AG10803 (cell line): ENCODE measurements around the gene ZSCAN30.

ENCODE experiments used
- DNase-seq: peaks from one replicate; pipeline ENCODE4 v3.0.0; 2010; ENCODE audit warnings: low read depth
- H3K4me3 ChIP-seq: 2 replicates; pipeline ENCODE4 v1.5.1; 2011; ENCODE audit warnings: mild to moderate bottlenecking, low read length, control low read depth
- TF ChIP-seq, protein P1 (sequence below): conservative IDR thresholded peaks from 2 replicates; pipeline ENCODE4 v1.5.1; 2011; ENCODE audit warnings: mild to moderate bottlenecking, low read length, control low read depth, inconsistent platforms

Gene ZSCAN30

DNA sequence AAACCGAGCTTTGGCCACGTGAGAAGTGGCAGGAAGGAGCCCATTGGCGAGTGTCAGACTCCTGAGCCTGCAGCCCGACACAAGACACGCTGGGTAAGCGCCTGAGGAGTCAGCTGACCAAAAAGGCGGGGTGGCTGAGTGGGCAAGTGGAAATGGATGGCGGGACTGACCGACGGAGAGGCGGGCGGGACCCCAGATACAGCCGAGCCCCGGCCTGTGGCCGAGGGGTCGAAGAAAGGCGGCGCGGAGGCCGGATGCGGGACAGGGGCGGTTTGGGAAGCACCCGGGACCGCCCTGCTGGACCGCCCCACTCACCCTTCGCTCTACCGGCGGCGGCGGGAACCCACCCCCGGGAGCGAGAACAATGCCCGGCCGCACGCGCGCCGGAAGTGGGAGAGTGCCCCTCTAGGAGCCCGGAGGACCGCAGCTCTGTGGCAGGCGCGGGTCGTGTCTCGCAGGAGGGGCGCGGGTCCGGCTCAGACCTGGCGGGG, 22.8 kb downstream of the ZSCAN30 start:
- peak; percentile 29 for DNase-seq
- peak overlapping the region; percentile 41 for H3K4me3 ChIP-seq
- TF ChIP-seq, protein P1, sequence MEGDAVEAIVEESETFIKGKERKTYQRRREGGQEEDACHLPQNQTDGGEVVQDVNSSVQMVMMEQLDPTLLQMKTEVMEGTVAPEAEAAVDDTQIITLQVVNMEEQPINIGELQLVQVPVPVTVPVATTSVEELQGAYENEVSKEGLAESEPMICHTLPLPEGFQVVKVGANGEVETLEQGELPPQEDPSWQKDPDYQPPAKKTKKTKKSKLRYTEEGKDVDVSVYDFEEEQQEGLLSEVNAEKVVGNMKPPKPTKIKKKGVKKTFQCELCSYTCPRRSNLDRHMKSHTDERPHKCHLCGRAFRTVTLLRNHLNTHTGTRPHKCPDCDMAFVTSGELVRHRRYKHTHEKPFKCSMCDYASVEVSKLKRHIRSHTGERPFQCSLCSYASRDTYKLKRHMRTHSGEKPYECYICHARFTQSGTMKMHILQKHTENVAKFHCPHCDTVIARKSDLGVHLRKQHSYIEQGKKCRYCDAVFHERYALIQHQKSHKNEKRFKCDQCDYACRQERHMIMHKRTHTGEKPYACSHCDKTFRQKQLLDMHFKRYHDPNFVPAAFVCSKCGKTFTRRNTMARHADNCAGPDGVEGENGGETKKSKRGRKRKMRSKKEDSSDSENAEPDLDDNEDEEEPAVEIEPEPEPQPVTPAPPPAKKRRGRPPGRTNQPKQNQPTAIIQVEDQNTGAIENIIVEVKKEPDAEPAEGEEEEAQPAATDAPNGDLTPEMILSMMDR = no peak

DNA sequence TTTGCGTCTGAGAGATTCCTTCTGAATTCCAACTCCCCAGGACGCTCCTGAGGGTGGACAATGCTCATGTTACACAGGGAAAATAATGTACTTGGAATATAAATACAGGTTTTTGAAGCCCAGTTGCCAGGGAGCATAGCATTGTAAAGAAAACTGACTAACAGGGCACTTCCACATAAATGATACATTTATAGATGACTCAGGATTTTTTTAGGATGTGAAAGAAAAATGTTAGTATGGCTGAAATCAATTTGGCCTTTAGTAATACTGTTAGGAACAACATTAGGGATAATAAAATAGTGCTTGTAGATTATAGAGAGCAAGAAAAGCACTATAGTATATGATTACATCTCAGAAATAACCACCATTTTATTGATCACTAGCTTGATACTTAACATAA, 25.6 kb downstream of the ZSCAN30 start:
- TF ChIP-seq, protein P1 = no peak
- H3K4me3 ChIP-seq = no peak overlapping the region
- no peak for DNase-seq

DNA sequence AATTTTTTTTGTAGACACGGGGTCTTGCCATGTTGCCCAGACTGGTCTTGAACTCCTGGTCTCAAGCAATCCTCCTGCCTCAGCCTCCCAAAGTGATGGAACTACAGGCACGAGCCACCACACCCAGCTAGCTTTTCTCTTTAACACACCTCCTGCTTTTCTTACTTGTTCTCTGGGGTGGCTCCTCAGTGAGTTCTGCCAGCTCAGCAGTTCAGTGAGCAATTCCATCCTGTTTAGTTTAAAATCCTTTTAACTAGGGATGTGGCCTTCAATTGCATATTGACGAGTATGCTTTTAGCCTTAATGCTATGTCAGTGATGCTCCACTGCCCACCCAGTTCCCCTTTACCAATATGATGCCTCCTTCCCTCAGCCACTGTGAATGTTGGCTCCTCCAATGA, 33.1 kb downstream of the ZSCAN30 start:
- no peak for DNase-seq
- no peak overlapping the region for H3K4me3 ChIP-seq
- TF ChIP-seq, protein P1 = no peak

DNA sequence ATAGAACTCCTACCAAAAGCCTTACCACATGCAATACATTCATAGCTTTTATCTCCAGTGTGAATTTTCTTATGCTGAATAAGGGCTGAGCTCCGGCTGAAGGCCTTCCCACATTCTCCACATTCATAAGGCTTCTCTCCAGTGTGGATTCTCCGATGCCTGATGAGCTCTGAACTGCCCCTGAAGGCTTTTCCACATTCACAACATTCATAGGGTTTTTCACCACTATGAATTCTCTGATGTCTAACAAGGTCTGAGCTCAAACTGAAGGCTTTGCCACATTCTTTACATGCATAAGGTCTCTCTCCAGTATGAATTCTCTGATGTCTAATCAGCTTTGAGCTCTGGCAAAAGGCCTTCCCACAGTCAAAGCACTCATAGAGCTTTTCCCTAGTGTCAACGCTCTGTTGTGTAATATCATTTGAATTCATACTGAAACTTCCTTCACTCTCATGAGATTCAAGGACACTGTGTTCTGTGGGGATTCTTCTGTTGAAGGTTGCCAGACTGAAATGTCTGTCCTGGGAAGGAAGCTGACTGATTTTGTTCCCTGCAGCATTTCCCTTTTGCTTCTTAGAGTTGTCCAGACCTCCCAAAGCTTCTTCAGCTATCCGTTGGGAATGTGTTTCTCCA, 36.3 kb downstream of the ZSCAN30 start:
- H3K4me3 ChIP-seq = no peak overlapping the region
- no peak for DNase-seq
- TF ChIP-seq, protein P1 = no peak

DNA sequence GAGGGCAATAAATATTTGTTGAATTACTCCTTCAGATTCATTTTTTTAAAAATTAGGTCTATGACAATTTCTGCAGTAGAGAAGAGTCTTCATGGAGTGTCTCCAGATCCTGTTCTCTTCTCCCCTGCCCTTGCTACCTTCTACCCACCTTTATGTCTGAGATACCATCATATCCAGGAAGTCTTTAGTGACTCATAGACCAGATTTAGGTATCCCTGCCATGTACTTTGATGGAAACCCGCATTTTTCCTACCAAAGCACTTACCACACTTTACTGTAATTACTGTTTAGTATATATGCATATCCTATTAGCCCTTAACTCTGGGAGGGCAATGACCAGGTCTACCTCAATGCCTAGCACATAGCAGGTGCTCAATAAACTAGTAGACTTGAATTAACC, 37.6 kb downstream of the ZSCAN30 start:
- TF ChIP-seq, protein P1 = no peak
- no peak overlapping the region for H3K4me3 ChIP-seq
- no peak for DNase-seq

DNA sequence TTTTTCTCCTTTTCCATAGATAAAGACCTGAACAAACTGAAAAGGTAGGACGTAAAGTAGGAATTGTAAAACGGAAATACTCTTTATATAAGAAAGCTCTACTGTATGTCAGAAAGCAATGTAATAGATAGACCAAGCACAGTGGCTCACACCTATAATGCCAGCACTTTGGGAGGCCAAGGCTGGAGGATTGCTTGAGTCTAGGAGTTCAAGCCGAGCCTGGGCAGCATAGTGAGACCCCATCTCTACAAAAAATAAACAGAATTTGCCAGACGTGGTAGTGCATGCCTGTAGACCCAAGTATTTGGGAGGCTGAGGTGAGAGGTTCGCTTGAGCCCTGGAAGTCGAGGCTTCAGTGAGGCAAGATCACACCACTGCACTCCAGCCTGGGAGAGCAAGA, 41.6 kb downstream of the ZSCAN30 start:
- no peak overlapping the region for H3K4me3 ChIP-seq
- TF ChIP-seq, protein P1 = no peak
- no peak for DNase-seq

DNA sequence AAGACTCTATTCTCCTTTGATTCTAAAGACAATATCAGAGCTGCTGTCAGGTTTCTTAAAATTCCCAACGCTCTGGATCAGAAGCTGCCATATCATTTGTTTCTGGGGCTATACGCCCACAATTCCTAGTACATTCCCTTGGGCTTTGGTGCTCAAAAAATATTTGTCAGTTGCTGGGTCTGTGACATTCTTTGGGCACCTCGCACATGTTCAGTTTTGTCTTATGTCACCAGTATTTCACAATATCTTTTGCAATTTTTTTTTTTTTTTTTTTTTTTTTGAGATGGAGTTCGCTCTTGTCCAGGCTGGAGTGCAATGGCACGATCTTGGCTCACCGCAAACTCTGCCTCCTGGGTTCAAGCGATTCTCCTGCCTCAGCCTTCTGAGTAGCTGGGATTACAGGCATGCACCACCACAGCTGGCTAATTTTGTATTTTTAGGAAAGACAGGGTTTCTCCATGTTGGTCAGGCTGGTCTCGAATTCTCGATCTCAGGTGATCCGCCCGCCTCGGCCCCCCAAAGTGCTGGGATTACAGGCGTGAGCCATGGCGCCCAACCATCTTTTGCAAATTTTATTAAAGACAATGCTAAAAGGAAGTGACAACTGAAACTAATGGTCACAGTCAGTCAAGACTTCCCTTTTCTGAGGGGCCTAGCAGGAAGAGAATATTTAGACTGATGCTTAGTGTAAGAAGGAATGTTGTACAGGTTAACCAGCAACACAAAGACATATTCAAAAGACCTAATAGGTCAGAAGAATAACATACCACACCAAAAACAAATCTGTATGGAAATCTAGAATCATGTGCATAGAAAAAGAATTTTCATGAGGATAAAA, 42.4 kb downstream of the ZSCAN30 start:
- TF ChIP-seq, protein P1 = no peak
- peak; percentile 10 for DNase-seq

More for the DNA sequence above, 42.4 kb downstream of the ZSCAN30 start:
- no peak overlapping the region for H3K4me3 ChIP-seq
